Colonic mucosa (tissue), 4 donors: ENCODE data around the gene MSI2. TPM values are rescaled to one million over a fixed set of nuclear protein-coding genes. Genes with fewer than 3 reads are reported as not detected.
A peak's percentile ranks its signal among the peaks of the same experiment; 100 is the strongest.

Source experiments
- DNase-seq: peaks from one replicate; pipeline ENCODE4 v3.0.0-alpha.2; 2020
- H3K27ac ChIP-seq: fragments of 200-600 bp; one replicate; pipeline ENCODE4 v1.8.0; 2021
- H3K27me3 ChIP-seq: fragments of 200-600 bp; one replicate; pipeline ENCODE4 v1.8.0; 2021
- H3K36me3 ChIP-seq: fragments of 200-600 bp; one replicate; pipeline ENCODE4 v1.8.0; 2021
- H3K4me1 ChIP-seq: fragments of 200-600 bp; one replicate; pipeline ENCODE4 v1.8.0; 2021; ENCODE audit warnings: mild to moderate bottlenecking
- H3K4me3 ChIP-seq: fragments of 200-600 bp; one replicate; pipeline ENCODE4 v1.8.0; 2021
- H3K9ac ChIP-seq, 2 donors: one replicate each; pipeline ENCODE4 v1.7.0; 2013; ENCODE audit warnings: control low read depth in 2 of 2, low read depth in 2 of 2, low read length in 2 of 2
- H3K9me3 ChIP-seq: fragments of 200-600 bp; one replicate; pipeline ENCODE4 v1.8.0; 2021
- intact Hi-C: fragments of 100-400 bp; cut with DNase I; formaldehyde crosslinking; loops from one replicate; pipeline ENCODE4 v1.14.1; 2022
- total RNA-seq, 2 donors: library from RNA; stranded (reverse); fragmentation: NEBNext Ultra II Directional in 1 of 2; extraction: Animal tissue kit (Norgen Biotek cat#: 25700) in 1 of 2; gene quantifications; one replicate each; pipeline ENCODE4 v1.2.1, GENCODE V29; 2021
- TF ChIP-seq, protein P1 (sequence below): fragments of 200-600 bp; IDR thresholded peaks from one replicate; pipeline ENCODE4 v1.8.0; 2022; ENCODE audit warnings: antibody characterized with exemption, mild to moderate bottlenecking
- donor health status: healthy.
- donor health status: DM: no; HTN: no; CAD: no.
- donor health status: DM: no; HTN: no; CAD: no.

The MSI2 gene
- total RNA-seq, 2 donors from 2014 or later = 61.6 to 75.4 TPM

DNA sequence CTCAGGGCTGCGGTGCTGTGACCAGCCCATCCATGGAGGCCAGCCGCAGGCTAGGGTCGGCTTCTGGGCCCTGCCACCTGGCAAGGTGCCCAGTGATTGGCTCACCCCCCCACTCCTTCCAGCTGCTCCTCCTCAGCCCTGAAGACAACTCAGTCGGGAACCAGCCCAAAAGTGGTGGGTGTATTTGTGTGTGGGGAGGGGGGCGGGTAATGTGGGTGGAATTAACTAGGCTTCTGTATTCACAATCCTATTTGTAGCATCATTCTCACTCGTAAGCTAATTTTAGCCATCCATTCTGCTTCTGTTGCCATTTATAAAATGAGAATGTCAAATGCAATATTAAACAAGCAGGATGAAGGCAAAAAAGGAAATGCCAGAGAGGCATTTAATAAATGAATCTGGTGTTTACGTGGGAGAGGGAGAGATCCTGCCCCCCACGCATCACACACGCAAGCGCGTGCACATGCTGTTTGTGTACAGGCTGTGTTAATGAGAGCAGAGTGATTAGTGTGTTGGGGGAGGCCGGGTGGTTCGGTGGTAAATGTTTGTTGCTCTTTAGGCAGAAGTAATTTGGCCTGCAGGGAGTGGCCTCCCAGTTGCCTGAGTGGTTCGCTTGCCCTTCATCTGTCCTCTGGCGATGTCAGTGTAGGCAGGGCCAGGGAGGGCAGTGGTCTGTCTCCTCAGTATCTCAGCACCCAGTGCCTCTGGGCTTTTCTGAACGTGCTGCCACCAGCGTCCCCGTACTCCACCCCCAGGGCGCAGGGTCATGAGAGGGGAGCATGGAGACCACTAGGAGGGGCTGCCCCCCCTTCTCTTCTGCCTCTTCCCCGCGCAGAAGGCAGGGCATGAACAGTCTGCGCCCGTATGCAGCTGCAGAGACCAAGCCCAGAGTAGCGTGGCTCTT is 348.7 kb downstream of the MSI2 start:
- TF ChIP-seq, protein P1, sequence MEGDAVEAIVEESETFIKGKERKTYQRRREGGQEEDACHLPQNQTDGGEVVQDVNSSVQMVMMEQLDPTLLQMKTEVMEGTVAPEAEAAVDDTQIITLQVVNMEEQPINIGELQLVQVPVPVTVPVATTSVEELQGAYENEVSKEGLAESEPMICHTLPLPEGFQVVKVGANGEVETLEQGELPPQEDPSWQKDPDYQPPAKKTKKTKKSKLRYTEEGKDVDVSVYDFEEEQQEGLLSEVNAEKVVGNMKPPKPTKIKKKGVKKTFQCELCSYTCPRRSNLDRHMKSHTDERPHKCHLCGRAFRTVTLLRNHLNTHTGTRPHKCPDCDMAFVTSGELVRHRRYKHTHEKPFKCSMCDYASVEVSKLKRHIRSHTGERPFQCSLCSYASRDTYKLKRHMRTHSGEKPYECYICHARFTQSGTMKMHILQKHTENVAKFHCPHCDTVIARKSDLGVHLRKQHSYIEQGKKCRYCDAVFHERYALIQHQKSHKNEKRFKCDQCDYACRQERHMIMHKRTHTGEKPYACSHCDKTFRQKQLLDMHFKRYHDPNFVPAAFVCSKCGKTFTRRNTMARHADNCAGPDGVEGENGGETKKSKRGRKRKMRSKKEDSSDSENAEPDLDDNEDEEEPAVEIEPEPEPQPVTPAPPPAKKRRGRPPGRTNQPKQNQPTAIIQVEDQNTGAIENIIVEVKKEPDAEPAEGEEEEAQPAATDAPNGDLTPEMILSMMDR = no peak
- intact Hi-C loops = loop anchor here (10.0 kb wide), 1 partner anchor 140 kb away; the partner anchor contains the start of gene CCDC182
- Histone ChIP-seq H3K36me3 (no peaks in the 10 kb centered on the region), H3K9ac (peak overlapping the region in 1 of 2 donors; percentile 79), H3K9me3 (no peaks in the 10 kb centered on the region), H3K27me3 (no peaks in the 10 kb centered on the region), H3K4me1 (peaks cover 29% of the 10 kb centered on the region), H3K4me3 (no peak overlapping the region), H3K27ac (peak overlapping the region; percentile 0)
- peak; percentile 60 for DNase-seq

DNA sequence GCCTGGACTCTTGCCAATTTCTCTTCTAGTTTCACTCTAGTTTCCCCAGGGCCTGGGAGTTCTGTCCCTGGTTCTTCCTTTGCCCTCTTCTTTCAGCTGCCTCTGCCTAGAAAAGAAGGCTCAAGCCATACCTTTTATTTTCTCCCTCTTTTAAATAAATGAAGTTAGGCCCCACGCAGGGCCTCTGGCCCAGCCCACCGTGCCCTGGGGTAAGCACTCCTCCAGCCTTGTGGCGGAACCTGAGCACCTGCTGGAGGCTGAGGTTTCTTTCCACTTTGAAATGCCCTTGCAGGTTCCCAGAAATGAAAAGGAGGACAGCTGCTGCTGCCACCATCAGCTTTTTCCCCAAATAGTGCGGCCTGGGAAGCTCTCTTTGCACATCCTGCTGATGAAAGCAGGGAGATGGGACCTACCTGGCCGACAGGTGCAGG is 349.4 kb downstream of the MSI2 start:
- intact Hi-C loops = loop anchor here (10.0 kb wide), 1 partner anchor 139 kb away; the partner anchor contains the start of gene CCDC182
- no peak for DNase-seq
- H3K27me3 ChIP-seq = no peaks in the 10 kb centered on the region
- H3K9me3 ChIP-seq = no peaks in the 10 kb centered on the region
- peaks cover 29% of the 10 kb centered on the region for H3K4me1 ChIP-seq
- H3K27ac ChIP-seq = peak overlapping the region; percentile 0
- no peak overlapping the region for H3K4me3 ChIP-seq
- TF ChIP-seq, protein P1 = no peak
- H3K36me3 ChIP-seq = no peaks in the 10 kb centered on the region
- peak overlapping the region in 1 of 2 donors; percentile 79 for H3K9ac ChIP-seq

DNA sequence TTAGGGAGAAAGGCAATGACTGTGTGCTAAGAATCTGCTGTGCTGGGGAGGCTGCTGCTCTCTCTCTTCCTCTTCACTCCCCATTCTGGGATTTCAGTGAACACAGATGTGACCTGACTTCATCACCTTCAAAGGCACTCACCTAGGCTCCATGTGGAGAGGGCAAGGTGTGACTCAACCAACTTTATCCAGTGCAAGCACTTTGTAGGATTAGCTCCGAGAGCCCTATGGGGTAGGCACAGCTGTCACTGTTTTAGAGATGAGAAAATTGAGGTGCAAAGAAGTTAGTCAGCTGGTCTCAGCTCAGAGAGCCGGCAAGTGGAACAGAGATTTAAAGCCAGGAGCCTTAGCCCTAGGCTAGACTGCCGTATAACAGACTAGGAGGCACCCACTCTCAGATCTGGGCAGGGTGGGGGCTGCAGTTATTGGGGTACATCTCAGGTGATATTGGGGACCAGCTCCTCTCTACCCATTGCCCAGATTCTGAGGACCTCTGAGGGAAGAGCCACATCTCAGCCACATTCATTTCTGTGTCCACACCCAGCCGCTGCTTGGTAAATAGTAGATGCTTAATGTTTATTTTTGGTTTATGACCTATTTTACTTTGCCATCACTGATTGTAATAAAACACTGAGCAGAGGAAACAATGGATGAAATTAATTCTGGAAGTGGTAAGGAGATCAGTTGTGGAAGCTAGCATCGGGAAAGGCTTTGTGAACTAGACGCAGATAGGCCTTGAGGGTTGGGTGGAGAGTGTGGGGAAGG is 350.0 kb downstream of the MSI2 start:
- Histone ChIP-seq H3K9ac (peak overlapping the region in 1 of 2 donors; percentile 79), H3K9me3 (no peaks in the 10 kb centered on the region), H3K4me3 (no peak overlapping the region), H3K27me3 (no peaks in the 10 kb centered on the region), H3K36me3 (no peaks in the 10 kb centered on the region), H3K4me1 (peaks cover 29% of the 10 kb centered on the region), H3K27ac (peak overlapping the region; percentile 0)
- no peak for DNase-seq
- TF ChIP-seq, protein P1 = no peak
- intact Hi-C loops = loop anchor here (10.0 kb wide), 1 partner anchor 139 kb away; the partner anchor contains the start of gene CCDC182

DNA sequence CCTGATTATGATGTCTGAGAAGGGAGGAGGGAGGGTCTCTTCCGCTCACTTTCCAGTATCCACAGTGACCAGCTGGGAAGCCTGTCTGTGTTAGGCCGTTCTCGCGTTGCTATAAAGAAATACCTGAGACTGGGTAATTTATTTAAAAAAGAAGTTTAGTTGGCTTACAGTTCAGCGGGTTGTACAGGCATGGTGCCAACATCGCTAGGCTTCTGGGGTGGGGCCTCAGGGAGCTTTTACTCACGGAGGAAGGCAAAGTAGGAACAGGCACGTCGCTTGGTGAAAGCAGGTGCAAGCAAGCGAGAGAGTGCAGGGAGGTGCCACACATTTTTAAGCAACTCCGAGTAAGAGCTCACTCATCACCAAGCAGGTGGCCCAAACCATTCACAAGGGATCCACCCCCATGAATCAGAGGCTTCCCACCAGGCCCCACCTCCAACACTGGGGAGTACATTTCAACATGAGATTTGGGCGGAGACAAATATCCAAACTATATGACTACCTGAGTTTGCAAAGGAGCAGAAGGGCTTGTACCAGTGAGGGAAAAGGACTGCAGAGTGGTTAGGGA is 351.3 kb downstream of the MSI2 start:
- H3K27ac ChIP-seq = no peak overlapping the region
- no peaks in the 10 kb centered on the region for H3K9me3 ChIP-seq
- no peaks in the 10 kb centered on the region for H3K27me3 ChIP-seq
- intact Hi-C loops = loop anchor here (10.0 kb wide), 1 partner anchor 137 kb away; the partner anchor contains the start of gene CCDC182
- no peak for DNase-seq
- H3K4me1 ChIP-seq = peaks cover 29% of the 10 kb centered on the region
- H3K4me3 ChIP-seq = no peak overlapping the region
- TF ChIP-seq, protein P1 = no peak
- H3K9ac ChIP-seq = no peak overlapping the region
- no peaks in the 10 kb centered on the region for H3K36me3 ChIP-seq
